Neuronal stem cell (in vitro differentiated cells): ENCODE measurements around the gene TP53BP2.
A peak's percentile ranks its signal among the peaks of the same experiment; 100 is the strongest.

ENCODE experiments used
- DNase-seq: peaks from one replicate; pipeline ENCODE4 v3.0.0-alpha.2; 2013; ENCODE audit warnings: low spot score
- H2AFZ ChIP-seq: one replicate; pipeline ENCODE4 v1.6.1; 2013; ENCODE audit warnings: mild to moderate bottlenecking, low read length, inconsistent platforms
- H2AK5ac ChIP-seq: 2 replicates; pipeline ENCODE4 v1.6.1; 2013; ENCODE audit warnings: low read depth, mild to moderate bottlenecking, inconsistent platforms, low read length, moderate library complexity, mixed read lengths
- H2BK120ac ChIP-seq: 2 replicates; pipeline ENCODE4 v1.6.1; 2013; ENCODE audit warnings: low read depth, mild to moderate bottlenecking, inconsistent platforms, low read length, moderate library complexity, mixed read lengths
- H2BK12ac ChIP-seq: one replicate; pipeline ENCODE4 v1.6.1; 2013; ENCODE audit warnings: low read length, inconsistent platforms
- H2BK15ac ChIP-seq: 2 replicates; pipeline ENCODE4 v1.6.1; 2013; ENCODE audit warnings: mild to moderate bottlenecking, low read length, inconsistent platforms, mixed read lengths
- H2BK5ac ChIP-seq: one replicate; pipeline ENCODE4 v1.6.1; 2013; ENCODE audit warnings: inconsistent platforms, mild to moderate bottlenecking, low read length, moderate library complexity
- H3K14ac ChIP-seq: one replicate; pipeline ENCODE4 v1.6.1; 2013; ENCODE audit warnings: low read length, inconsistent platforms
- H3K18ac ChIP-seq: 2 replicates; pipeline ENCODE4 v1.6.1; 2013; ENCODE audit warnings: low read length, inconsistent platforms
- H3K23ac ChIP-seq: 2 replicates; pipeline ENCODE4 v1.6.1; 2013; ENCODE audit warnings: low read depth, mild to moderate bottlenecking, mixed read lengths, low read length, inconsistent platforms; ENCODE audit not compliant: poor library complexity
- H3K27ac ChIP-seq: replicated peaks from 3 replicates; pipeline ENCODE4 v1.5.1; 2013; ENCODE audit warnings: low read length, inconsistent platforms
- H3K27me3 ChIP-seq, 3 experiments: 2 replicates each; pipeline ENCODE4 v1.6.1; 2013; ENCODE audit warnings: low read length in 3 of 3, mild to moderate bottlenecking in 2 of 3, inconsistent platforms in 1 of 3, low read depth in 1 of 3, mixed read lengths in 1 of 3, moderate library complexity in 1 of 3; ENCODE audit not compliant: control insufficient read depth in 3 of 3, insufficient read depth in 3 of 3
- H3K36me3 ChIP-seq, 2 donors: replicated peaks in 1 of 2; 2 replicates each; pipeline ENCODE4 v1.6.1; 2013; ENCODE audit warnings: low read length in 2 of 2; ENCODE audit not compliant: control insufficient read depth in 2 of 2, insufficient read depth in 2 of 2
- H3K4ac ChIP-seq: 2 replicates; pipeline ENCODE4 v1.6.1; 2013; ENCODE audit warnings: inconsistent platforms, mild to moderate bottlenecking, low read length, moderate library complexity
- H3K4me1 ChIP-seq, 2 donors: 1 replicate in 1 of 2; 2 replicates in 1 of 2; pipeline ENCODE4 v1.6.1; 2013; ENCODE audit warnings: low read length in 2 of 2, low read depth in 1 of 2; ENCODE audit not compliant: control insufficient read depth in 2 of 2, insufficient read depth in 1 of 2
- H3K4me2 ChIP-seq: one replicate; pipeline ENCODE4 v1.6.1; 2013; ENCODE audit warnings: mild to moderate bottlenecking, low read length, inconsistent platforms; ENCODE audit not compliant: insufficient read depth, poor library complexity, severe bottlenecking
- H3K4me3 ChIP-seq, 2 donors: 2 replicates each; pipeline ENCODE4 v1.5.1; 2013; ENCODE audit warnings: low read length in 2 of 2, mild to moderate bottlenecking in 2 of 2, inconsistent platforms in 1 of 2, moderate library complexity in 1 of 2
- H3K79me1 ChIP-seq: one replicate; pipeline ENCODE4 v1.6.1; 2013; ENCODE audit warnings: low read depth, mild to moderate bottlenecking, inconsistent platforms, low read length, moderate library complexity
- H3K9ac ChIP-seq: one replicate; pipeline ENCODE4 v1.6.1; 2013; ENCODE audit warnings: mild to moderate bottlenecking, low read depth, low read length, inconsistent platforms; ENCODE audit not compliant: poor library complexity
- H3K9me3 ChIP-seq, 2 donors: replicated peaks in 1 of 2; 2 replicates each; pipeline versions ENCODE3 to v1.6.1; 2013; ENCODE audit warnings: low read length in 2 of 2, mild to moderate bottlenecking in 2 of 2, inconsistent platforms in 1 of 2, low read depth in 1 of 2, mixed read lengths in 1 of 2, moderate library complexity in 1 of 2; ENCODE audit not compliant: control insufficient read depth in 2 of 2, insufficient read depth in 1 of 2
- H4K8ac ChIP-seq: one replicate; pipeline ENCODE4 v1.6.1; 2013; ENCODE audit warnings: low read depth, mild to moderate bottlenecking, inconsistent platforms, low read length, moderate library complexity
- H4K91ac ChIP-seq: one replicate; pipeline ENCODE4 v1.6.1; 2013; ENCODE audit warnings: low read length, low read depth, mild to moderate bottlenecking, inconsistent platforms; ENCODE audit not compliant: poor library complexity
- WGBS, 2 donors: extraction: QIAGEN DNeasy Blood & Tissue Kit; methylation state at CpG; one replicate each; pipeline ENCODE4 v1.1.7; 2013; ENCODE audit warnings: missing lambda C conversion rate in 2 of 2, mixed read lengths in 1 of 2; ENCODE audit not compliant: insufficient read length in 2 of 2, insufficient replicate concordance in 1 of 2; ENCODE audit errors: extremely low coverage in 2 of 2; 5-methylcytosine and 5-hydroxymethylcytosine counted together

Gene TP53BP2

GRCh38 chr1:223860051-223860622 lies 14.4 kb upstream of the TP53BP2 start:
- Histone ChIP-seq H3K27ac (no peak overlapping the region), H3K36me3 (no peaks in the 10 kb centered on the region), H4K91ac (no peak overlapping the region), H2AK5ac (no peak overlapping the region), H3K4me1 (peaks cover 0 to 1% of the 10 kb centered on the region in 2 donors), H2AFZ (no peak overlapping the region), H3K9me3 (no peaks in the 10 kb centered on the region), H2BK12ac (no peak overlapping the region), H2BK120ac (no peak overlapping the region), H3K27me3 (peaks cover 0 to 23% (median 0%) of the 10 kb centered on the region in 3 experiments), H3K4ac (no peak overlapping the region), H2BK5ac (no peak overlapping the region), H2BK15ac (no peak overlapping the region), H4K8ac (no peak overlapping the region), H3K18ac (no peak overlapping the region), H3K14ac (no peak overlapping the region), H3K4me2 (no peak overlapping the region), H3K23ac (no peak overlapping the region), H3K79me1 (no peaks in the 10 kb centered on the region), H3K9ac (no peak overlapping the region), H3K4me3 (no peak overlapping the region)
- no CpG with 5 or more reads among the region's 5 CpGs for WGBS, 2 donors
- DNase-seq: no peak

GRCh38 chr1:223859058-223859457 lies 13.3 kb upstream of the TP53BP2 start:
- no peak overlapping the region for H3K23ac ChIP-seq
- no peak for DNase-seq
- no CpG with 5 or more reads among the region's 8 CpGs for WGBS, 2 donors
- no peak overlapping the region for H4K91ac ChIP-seq
- H3K79me1 ChIP-seq: no peaks in the 10 kb centered on the region
- no peak overlapping the region for H3K18ac ChIP-seq
- H3K9me3 ChIP-seq: no peaks in the 10 kb centered on the region
- H2BK5ac ChIP-seq: no peak overlapping the region
- no peaks in the 10 kb centered on the region for H3K36me3 ChIP-seq
- H3K4me2 ChIP-seq: no peak overlapping the region
- H2AK5ac ChIP-seq: no peak overlapping the region
- no peak overlapping the region for H3K9ac ChIP-seq
- H4K8ac ChIP-seq: no peak overlapping the region
- no peak overlapping the region for H3K4me3 ChIP-seq
- H3K27ac ChIP-seq: no peak overlapping the region
- H2AFZ ChIP-seq: no peak overlapping the region
- H2BK12ac ChIP-seq: no peak overlapping the region
- H2BK15ac ChIP-seq: no peak overlapping the region
- no peak overlapping the region for H3K14ac ChIP-seq
- peaks cover 0 to 1% of the 10 kb centered on the region in 2 donors for H3K4me1 ChIP-seq
- H3K4ac ChIP-seq: no peak overlapping the region
- H2BK120ac ChIP-seq: no peak overlapping the region
- peaks cover 0 to 23% (median 0%) of the 10 kb centered on the region in 3 experiments for H3K27me3 ChIP-seq

GRCh38 chr1:223856386-223856785 lies 10.6 kb upstream of the TP53BP2 start:
- Histone ChIP-seq H3K79me1 (no peaks in the 10 kb centered on the region), H3K9ac (no peak overlapping the region), H3K27ac (no peak overlapping the region), H3K4ac (no peak overlapping the region), H3K23ac (peak overlapping the region; percentile 5), H3K14ac (peak overlapping the region; percentile 39), H3K36me3 (no peaks in the 10 kb centered on the region), H3K9me3 (no peaks in the 10 kb centered on the region), H2AK5ac (no peak overlapping the region), H2BK12ac (no peak overlapping the region), H3K4me1 (peaks cover 0 to 1% of the 10 kb centered on the region in 2 donors), H2BK5ac (no peak overlapping the region), H2AFZ (no peak overlapping the region), H3K4me2 (no peak overlapping the region), H4K91ac (no peak overlapping the region), H4K8ac (no peak overlapping the region), H2BK120ac (no peak overlapping the region), H2BK15ac (no peak overlapping the region), H3K18ac (no peak overlapping the region), H3K27me3 (peaks cover 0 to 34% (median 0%) of the 10 kb centered on the region in 3 experiments), H3K4me3 (no peak overlapping the region)
- no peak for DNase-seq
- no CpG with 5 or more reads among the region's 17 CpGs for WGBS, 2 donors

GRCh38 chr1:223853748-223854147 lies 8.0 kb upstream of the TP53BP2 start:
- H3K79me1 ChIP-seq: no peaks in the 10 kb centered on the region
- no peak overlapping the region for H2BK120ac ChIP-seq
- no CpG with 5 or more reads among the region's 1 CpG for WGBS, 2 donors
- H3K27me3 ChIP-seq: peaks cover 0 to 27% (median 0%) of the 10 kb centered on the region in 3 experiments
- no peak overlapping the region for H3K4me3 ChIP-seq
- no peak overlapping the region for H2AFZ ChIP-seq
- H3K4me1 ChIP-seq: peaks cover 0 to 1% of the 10 kb centered on the region in 2 donors
- no peak overlapping the region for H3K4ac ChIP-seq
- no peak for DNase-seq
- no peak overlapping the region for H3K4me2 ChIP-seq
- no peak overlapping the region for H4K91ac ChIP-seq
- H3K27ac ChIP-seq: no peak overlapping the region
- H3K36me3 ChIP-seq: no peaks in the 10 kb centered on the region
- H3K14ac ChIP-seq: no peak overlapping the region
- H3K18ac ChIP-seq: no peak overlapping the region
- H2BK5ac ChIP-seq: no peak overlapping the region
- H2AK5ac ChIP-seq: no peak overlapping the region
- H2BK12ac ChIP-seq: no peak overlapping the region
- H3K9me3 ChIP-seq: peaks cover 0 to 2% of the 10 kb centered on the region in 2 donors
- no peak overlapping the region for H3K9ac ChIP-seq
- H4K8ac ChIP-seq: no peak overlapping the region
- H3K23ac ChIP-seq: no peak overlapping the region
- H2BK15ac ChIP-seq: no peak overlapping the region
